Breast epithelium (tissue), 4 donors: ENCODE data around the gene TCEAL4. TPM values are rescaled to one million over a fixed set of nuclear protein-coding genes. Genes with fewer than 3 reads are reported as not detected.

Experiments used
- DNase-seq, 2 donors: peaks; one replicate each; pipeline ENCODE4 v3.0.0-alpha.2; 2019; ENCODE audit warnings: low spot score in 2 of 2
- H3K27ac ChIP-seq, 2 donors: fragments of 200-600 bp; sonication (generic) in 1 of 2; one replicate each; pipeline ENCODE4 v1.5.1; 2016 to 2019; ENCODE audit warnings: mild to moderate bottlenecking in 1 of 2
- H3K27me3 ChIP-seq, 2 donors: fragments of 200-600 bp; sonication (generic) in 1 of 2; one replicate each; pipeline versions ENCODE4 v1.5.1 to v1.6.0; 2017 to 2019; ENCODE audit warnings: control low read depth in 1 of 2, mild to moderate bottlenecking in 1 of 2
- H3K36me3 ChIP-seq: fragments of 200-600 bp; one replicate; pipeline ENCODE4 v1.5.1; 2019
- H3K4me1 ChIP-seq, 2 donors: fragments of 200-600 bp; sonication (generic); one replicate each; pipeline ENCODE4 v1.5.1; 2016 to 2019; ENCODE audit warnings: control low read depth in 1 of 2
- H3K4me3 ChIP-seq, 3 donors: fragments of 200-600 bp; sonication (generic); 1 replicate in 2 of 3; 2 replicates in 1 of 3; pipeline ENCODE4 v1.5.1; 2016 to 2019; ENCODE audit warnings: mild to moderate bottlenecking in 3 of 3, moderate library complexity in 2 of 3
- H3K9me3 ChIP-seq, 2 donors: fragments of 200-600 bp; sonication (generic) in 1 of 2; one replicate each; pipeline ENCODE4 v1.5.1; 2016 to 2019; ENCODE audit warnings: control low read depth in 1 of 2
- POLR2A ChIP-seq: fragments of 450-650 bp; IDR thresholded peaks from one replicate; pipeline ENCODE4 v1.6.1; 2016; ENCODE audit warnings: antibody characterized with exemption, mild to moderate bottlenecking, moderate library complexity
- POLR2AphosphoS5 ChIP-seq, 3 donors: sonication (generic); formaldehyde crosslinking; IDR thresholded peaks; one replicate each; pipeline ENCODE4 v1.6.1; 2017; ENCODE audit warnings: antibody characterized with exemption in 3 of 3
- intact Hi-C: fragments of 100-400 bp; cut with DNase I; formaldehyde crosslinking; loops from one replicate; pipeline ENCODE4 v1.15.1; 2023; ENCODE audit warnings: low total_unique reads
- total RNA-seq, 3 donors: library from RNA; depleted of rRNA; stranded (reverse); fragments of >200 nt; gene quantifications; one replicate each; pipeline ENCODE4 v1.1.0, GENCODE V29; 2016
- TF ChIP-seq, protein P1 (sequence below), 3 donors: fragments of 450-650 bp; IDR thresholded peaks; one replicate each; pipeline ENCODE4 v1.5.1; 2016 to 2017; ENCODE audit warnings: antibody characterized with exemption in 3 of 3, mild to moderate bottlenecking in 3 of 3, moderate library complexity in 3 of 3

The TCEAL4 gene
- 100 to 1,000 TPM in 2 of 3 donors, 10 to 100 TPM in 1; 99.9 to 216 (median 113) TPM for total RNA-seq

DNA sequence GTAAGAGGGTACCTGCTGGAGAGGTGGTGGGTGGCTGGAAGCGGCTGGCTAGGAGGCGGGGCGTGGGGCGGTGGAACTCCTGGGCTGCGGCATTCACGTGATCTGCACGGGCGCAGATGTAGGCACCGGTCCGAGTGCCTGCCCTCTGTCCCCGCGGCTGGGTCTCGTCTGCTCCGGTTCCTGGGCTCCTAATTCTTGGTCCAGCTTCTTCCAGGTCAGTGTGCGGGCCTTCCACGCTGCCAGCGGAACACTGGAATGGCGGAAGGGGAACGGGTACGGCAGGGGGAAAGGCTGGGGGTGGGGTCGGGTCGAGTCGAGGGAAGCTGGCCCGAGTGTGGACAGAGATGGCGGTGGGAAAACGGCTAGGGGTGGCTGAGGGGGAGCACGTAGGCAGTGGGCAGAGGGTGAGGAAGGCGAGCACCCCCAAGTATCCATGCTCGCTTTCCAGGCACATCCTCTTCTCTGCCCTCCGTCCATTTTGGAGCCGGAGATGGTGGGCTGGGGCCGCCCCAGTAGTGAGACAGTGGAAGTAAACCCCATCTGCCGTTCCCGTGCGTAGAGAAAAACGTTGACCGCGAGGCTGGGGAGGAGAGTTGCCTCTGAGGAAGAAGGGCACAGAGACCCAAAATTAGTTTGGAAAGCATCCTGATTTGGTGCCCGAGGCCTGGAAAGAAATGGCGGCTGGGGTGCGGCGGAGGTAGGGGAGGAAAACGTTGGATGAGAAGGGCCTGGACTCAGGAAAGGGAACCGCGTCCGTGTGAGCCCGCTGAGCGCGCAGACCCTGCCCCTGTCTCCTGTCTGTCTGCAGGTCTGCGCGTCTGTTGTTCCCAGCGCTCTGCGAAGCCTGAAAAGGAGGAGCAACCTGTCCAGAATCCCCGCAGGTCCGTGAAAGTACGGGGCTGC is at the start of gene TCEAL4:
TSS of gene TCEAL4 (plus strand) at position 105 of the 903 bp plus-strand sequence. CDS start 1,161 bp downstream, outside the sequence.
- TF ChIP-seq, protein P1, sequence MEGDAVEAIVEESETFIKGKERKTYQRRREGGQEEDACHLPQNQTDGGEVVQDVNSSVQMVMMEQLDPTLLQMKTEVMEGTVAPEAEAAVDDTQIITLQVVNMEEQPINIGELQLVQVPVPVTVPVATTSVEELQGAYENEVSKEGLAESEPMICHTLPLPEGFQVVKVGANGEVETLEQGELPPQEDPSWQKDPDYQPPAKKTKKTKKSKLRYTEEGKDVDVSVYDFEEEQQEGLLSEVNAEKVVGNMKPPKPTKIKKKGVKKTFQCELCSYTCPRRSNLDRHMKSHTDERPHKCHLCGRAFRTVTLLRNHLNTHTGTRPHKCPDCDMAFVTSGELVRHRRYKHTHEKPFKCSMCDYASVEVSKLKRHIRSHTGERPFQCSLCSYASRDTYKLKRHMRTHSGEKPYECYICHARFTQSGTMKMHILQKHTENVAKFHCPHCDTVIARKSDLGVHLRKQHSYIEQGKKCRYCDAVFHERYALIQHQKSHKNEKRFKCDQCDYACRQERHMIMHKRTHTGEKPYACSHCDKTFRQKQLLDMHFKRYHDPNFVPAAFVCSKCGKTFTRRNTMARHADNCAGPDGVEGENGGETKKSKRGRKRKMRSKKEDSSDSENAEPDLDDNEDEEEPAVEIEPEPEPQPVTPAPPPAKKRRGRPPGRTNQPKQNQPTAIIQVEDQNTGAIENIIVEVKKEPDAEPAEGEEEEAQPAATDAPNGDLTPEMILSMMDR (IDR thresholded peaks at IDR 0.05), result no peak
- peak in 2 of 3 donors; percentile 26 to 63 for TF ChIP-seq POLR2AphosphoS5 (IDR thresholded peaks at IDR 0.05)
- DNase-seq, result peak; percentile 53 to 66
- intact Hi-C loops, result no loop called here

DNA sequence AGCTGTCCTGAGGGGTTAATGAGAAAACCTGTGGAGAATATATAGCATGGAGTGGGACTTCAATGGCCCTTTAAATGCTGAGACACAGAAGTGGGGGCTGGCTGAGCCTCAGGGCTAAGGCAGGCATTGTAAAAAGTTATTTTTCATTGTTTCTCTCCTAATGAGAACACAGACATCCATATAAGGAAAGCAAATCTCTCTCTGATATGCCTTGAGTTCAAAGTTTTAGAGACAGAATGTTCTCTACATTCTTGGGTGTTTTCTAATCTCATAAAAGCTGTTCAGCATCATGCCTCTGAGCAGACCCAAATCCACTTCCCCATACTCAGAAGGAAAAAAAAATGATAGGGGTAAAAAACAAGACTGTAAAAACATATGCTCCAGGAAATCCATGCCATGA is 49.2 kb upstream of the TCEAL4 start:
- H3K27me3 ChIP-seq, result peaks cover 0 to 42% of the 10 kb centered on the region in 2 donors
- no peaks in the 10 kb centered on the region for H3K9me3 ChIP-seq
- H3K36me3 ChIP-seq, result no peaks in the 10 kb centered on the region
- intact Hi-C loops, result no loop called here
- no peaks in the 10 kb centered on the region for H3K4me1 ChIP-seq
- TF ChIP-seq POLR2A (no peak), POLR2AphosphoS5 (IDR thresholded peaks at IDR 0.05) (no peak)
- H3K4me3 ChIP-seq, result no peak overlapping the region
- peak overlapping the region; percentile 81 to 85 for H3K27ac ChIP-seq
- DNase-seq, result no peak

More for the DNA sequence above, at the start of gene TCEAL4:
- Histone ChIP-seq H3K4me1 (no peaks in the 10 kb centered on the region), H3K27ac (peak within 1 kb of the TSS; percentile 89 to 95), H3K4me3 (peak within 1 kb of the TSS; percentile 59 to 71 (median 64)), H3K27me3 (peaks cover 0 to 13% of the 10 kb centered on the region in 2 donors), H3K36me3 (no peaks in the 10 kb centered on the region), H3K9me3 (peaks cover 0 to 9% of the 10 kb centered on the region in 2 donors)

DNA sequence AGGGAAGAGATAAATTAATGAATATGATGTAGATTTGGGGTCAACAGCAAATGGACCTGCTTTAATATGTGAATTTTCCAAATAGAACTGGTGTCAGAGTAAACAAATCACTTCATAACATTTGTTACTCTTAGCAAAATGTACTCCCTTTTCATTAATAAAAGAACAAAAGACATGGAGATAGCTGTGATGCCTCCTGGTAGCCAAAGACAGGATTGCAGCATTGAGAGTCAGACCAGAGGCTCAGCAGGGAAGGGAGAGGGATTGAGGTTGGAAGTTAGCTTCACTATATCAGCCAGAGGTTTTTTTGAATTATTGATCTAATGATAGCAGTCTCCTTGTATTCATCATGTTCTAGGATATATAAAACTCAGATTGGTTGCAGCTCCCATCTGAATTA is 48.6 kb upstream of the TCEAL4 start:
- H3K27me3 ChIP-seq, result peaks cover 0 to 38% of the 10 kb centered on the region in 2 donors
- H3K4me3 ChIP-seq, result no peak overlapping the region
- H3K9me3 ChIP-seq, result no peaks in the 10 kb centered on the region
- H3K36me3 ChIP-seq, result no peaks in the 10 kb centered on the region
- peak overlapping the region; percentile 81 to 85 for H3K27ac ChIP-seq
- intact Hi-C loops, result no loop called here
- H3K4me1 ChIP-seq, result no peaks in the 10 kb centered on the region
- TF ChIP-seq POLR2AphosphoS5 (IDR thresholded peaks at IDR 0.05), result no peak
- DNase-seq, result no peak

DNA sequence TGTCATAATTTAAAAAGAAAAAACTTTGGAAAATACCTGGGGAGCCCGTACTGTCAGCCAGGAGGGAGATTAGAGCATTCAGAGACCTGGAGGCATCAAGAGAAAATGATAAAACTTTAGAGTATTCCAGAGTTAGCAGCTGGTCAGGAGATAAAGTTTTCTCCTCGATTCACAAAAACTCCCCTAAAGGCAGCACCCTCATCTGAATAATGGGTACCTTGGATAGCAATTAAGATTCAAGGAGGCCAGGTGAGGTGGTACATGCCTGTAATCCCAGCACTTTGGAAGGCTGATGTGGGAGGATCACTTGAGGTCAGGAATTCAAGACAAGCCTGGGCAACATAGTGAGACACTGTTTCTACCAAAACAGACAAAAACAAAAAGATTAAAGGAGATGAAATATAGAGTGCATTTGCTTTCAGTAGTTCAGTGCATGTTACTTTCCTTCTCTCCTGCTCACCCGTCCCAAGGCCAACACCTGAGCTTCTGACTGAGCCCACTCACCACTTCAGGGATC is 47.4 kb upstream of the TCEAL4 start:
- Histone ChIP-seq H3K4me1 (no peaks in the 10 kb centered on the region), H3K9me3 (no peaks in the 10 kb centered on the region), H3K27ac (peak overlapping the region; percentile 81 to 87), H3K36me3 (no peaks in the 10 kb centered on the region), H3K4me3 (peak overlapping the region in 1 of 3 donors; percentile 16), H3K27me3 (peaks cover 0 to 36% of the 10 kb centered on the region in 2 donors)
- intact Hi-C loops, result no loop called here
- no peak for DNase-seq
- TF ChIP-seq POLR2AphosphoS5 (IDR thresholded peaks at IDR 0.05), result no peak
- TF ChIP-seq, protein P1 (IDR thresholded peaks at IDR 0.05), result no peak
- no peak for TF ChIP-seq POLR2A

DNA sequence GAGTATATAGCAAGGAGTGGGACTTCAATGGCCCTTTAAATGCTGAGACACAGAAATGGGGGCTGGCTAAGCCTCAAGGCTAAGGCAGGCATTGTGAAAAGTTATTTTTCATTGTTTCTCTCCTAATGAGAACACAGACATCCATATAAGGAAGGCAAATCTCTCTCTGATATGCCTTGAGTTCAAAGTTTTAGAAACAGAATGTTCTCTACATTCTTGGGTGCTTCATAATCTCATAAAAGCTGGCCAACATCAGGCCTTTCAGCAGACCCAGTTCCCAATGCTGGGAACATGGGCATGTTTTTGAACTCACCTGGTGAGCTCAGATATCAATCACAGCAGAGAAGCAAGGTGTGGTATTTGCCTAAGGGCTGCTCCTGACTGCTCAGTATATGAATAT is 46.6 kb upstream of the TCEAL4 start:
- H3K27me3 ChIP-seq, result peaks cover 0 to 33% of the 10 kb centered on the region in 2 donors
- TF ChIP-seq POLR2A (no peak), POLR2AphosphoS5 (IDR thresholded peaks at IDR 0.05) (peak in 1 of 3 donors; percentile 27)
- TF ChIP-seq, protein P1 (IDR thresholded peaks at IDR 0.05), result no peak
- H3K9me3 ChIP-seq, result no peaks in the 10 kb centered on the region
- H3K36me3 ChIP-seq, result no peaks in the 10 kb centered on the region
- DNase-seq, result no peak
- no peak overlapping the region for H3K4me3 ChIP-seq
- H3K27ac ChIP-seq, result peak overlapping the region; percentile 81 to 87
- intact Hi-C loops, result no loop called here
- H3K4me1 ChIP-seq, result no peaks in the 10 kb centered on the region

DNA sequence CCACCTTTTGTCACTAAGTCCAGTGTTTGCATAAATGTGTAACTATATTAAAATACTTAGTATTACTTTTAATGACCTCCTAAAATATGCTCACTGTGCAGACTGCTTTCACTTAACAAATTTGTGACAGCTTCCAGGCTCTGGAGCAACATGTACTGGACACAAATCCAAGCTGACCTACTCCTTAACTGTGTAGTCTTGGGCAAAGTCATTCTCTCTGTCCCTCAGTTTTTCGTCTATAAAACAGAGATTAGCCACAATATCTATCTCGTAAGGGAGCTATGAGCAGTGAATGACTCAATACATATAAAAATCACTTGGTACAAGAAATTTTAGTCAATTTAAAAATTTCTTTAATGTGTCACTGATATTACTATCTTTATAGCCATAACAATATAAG is 45.6 kb upstream of the TCEAL4 start:
- no peaks in the 10 kb centered on the region for H3K4me1 ChIP-seq
- H3K9me3 ChIP-seq, result no peaks in the 10 kb centered on the region
- intact Hi-C loops, result no loop called here
- peaks cover 0 to 30% of the 10 kb centered on the region in 2 donors for H3K27me3 ChIP-seq
- H3K36me3 ChIP-seq, result no peaks in the 10 kb centered on the region
- H3K27ac ChIP-seq, result peak overlapping the region; percentile 62 to 81
- DNase-seq, result no peak
- TF ChIP-seq POLR2A (no peak), POLR2AphosphoS5 (IDR thresholded peaks at IDR 0.05) (no peak)
- TF ChIP-seq, protein P1 (IDR thresholded peaks at IDR 0.05), result no peak
- H3K4me3 ChIP-seq, result no peak overlapping the region
